Measurements from ENCODE around the gene EPHA6. TPM values are rescaled to one million over a fixed set of nuclear protein-coding genes. Genes with fewer than 3 reads are reported as not detected.

The EPHA6 gene
- polyA plus RNA-seq, 2 donors: 0.20 to 0.38 TPM

GRCh38 chr3:97111244-97111643, 296.9 kb downstream of the EPHA6 start:
- H3K27me3 ChIP-seq (ENCODE audit: control insufficient read depth in 1 of 2, insufficient read depth in 2 of 2, low read length in 2 of 2): no peaks in the 10 kb centered on the region
- 89 to 94% methylated on average over 1 of the region's 1 CpG for WGBS, 2 donors

DNA sequence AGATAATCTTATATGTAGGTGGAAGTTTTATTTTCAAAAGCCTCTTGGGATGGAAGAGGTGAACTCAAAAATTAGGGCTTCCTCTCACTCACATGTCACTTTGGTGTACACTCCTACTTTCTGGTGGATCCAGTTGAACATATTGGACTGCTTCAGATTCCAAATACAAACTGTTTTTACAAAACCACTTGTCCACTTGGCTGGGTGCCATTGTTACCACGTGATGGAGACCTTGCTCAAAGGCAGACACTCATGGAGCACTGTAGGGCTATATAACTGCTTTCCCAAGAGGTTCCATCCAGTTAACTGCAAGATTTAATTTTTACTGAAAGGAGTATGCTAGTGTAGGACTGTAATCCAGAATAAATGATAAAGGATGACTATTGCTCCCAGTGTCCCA, 307.0 kb downstream of the EPHA6 start:
- Histone ChIP-seq H3K36me3 (ENCODE audit: control insufficient read depth in 2 of 2, insufficient read depth in 2 of 2, low read length in 1 of 2) (no peaks in the 10 kb centered on the region), H3K4me1 (ENCODE audit: control insufficient read depth in 2 of 2, insufficient read depth in 2 of 2, low read length in 1 of 2) (no peaks in the 10 kb centered on the region), H3K27ac (ENCODE audit: low read depth in 2 of 2, low read length in 1 of 2) (no peak overlapping the region), H3K4me3 (ENCODE audit: low read depth in 1 of 2, low read length in 2 of 2) (no peak overlapping the region), H3K9me3 (ENCODE audit: control insufficient read depth in 2 of 2, insufficient read depth in 1 of 2, low read depth in 1 of 2, low read length in 1 of 2) (no peaks in the 10 kb centered on the region), H3K27me3 (ENCODE audit: control insufficient read depth in 1 of 2, insufficient read depth in 2 of 2, low read length in 2 of 2) (no peaks in the 10 kb centered on the region)
- WGBS, 2 donors: 37 to 46% methylated on average over 1 of the region's 1 CpG

More at GRCh38 chr3:97111244-97111643, 296.9 kb downstream of the EPHA6 start:
- Histone ChIP-seq H3K27ac (ENCODE audit: low read depth in 2 of 2, low read length in 1 of 2) (no peak overlapping the region), H3K4me1 (ENCODE audit: control insufficient read depth in 2 of 2, insufficient read depth in 2 of 2, low read length in 1 of 2) (no peaks in the 10 kb centered on the region), H3K9me3 (ENCODE audit: control insufficient read depth in 2 of 2, insufficient read depth in 1 of 2, low read depth in 1 of 2, low read length in 1 of 2) (no peaks in the 10 kb centered on the region), H3K4me3 (ENCODE audit: low read depth in 1 of 2, low read length in 2 of 2) (no peak overlapping the region), H3K36me3 (ENCODE audit: control insufficient read depth in 2 of 2, insufficient read depth in 2 of 2, low read length in 1 of 2) (no peaks in the 10 kb centered on the region)

DNA sequence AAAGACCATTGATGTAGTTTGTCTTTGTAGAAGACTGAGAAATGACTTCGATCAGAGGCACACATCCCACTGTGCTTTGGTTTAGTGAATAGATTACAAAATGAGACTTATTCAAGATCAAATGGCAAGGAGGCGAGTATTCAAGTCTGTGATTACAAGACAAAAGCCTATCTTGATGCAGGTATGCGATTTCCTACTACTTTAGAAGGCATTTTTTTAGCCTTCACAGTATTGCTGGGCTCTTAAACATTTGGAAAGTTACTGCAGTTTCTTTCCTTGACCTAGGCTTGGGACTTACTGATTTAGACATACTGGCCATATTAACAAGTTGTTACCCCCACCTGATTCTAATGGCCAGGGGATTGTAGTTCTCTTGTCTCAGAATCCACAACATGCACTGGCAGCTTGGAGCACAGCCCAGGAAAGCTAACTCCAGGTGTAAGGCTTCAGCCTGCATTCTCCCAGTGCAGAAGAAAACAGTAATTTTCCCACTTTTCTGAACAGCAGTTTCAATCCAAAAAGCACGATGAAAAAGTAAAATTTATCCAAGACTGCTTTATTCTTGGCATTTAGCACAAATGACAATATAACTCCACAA, 311.6 kb downstream of the EPHA6 start:
- Histone ChIP-seq H3K27me3 (ENCODE audit: control insufficient read depth in 1 of 2, insufficient read depth in 2 of 2, low read length in 2 of 2) (no peaks in the 10 kb centered on the region), H3K4me1 (ENCODE audit: control insufficient read depth in 2 of 2, insufficient read depth in 2 of 2, low read length in 1 of 2) (no peaks in the 10 kb centered on the region), H3K9me3 (ENCODE audit: control insufficient read depth in 2 of 2, insufficient read depth in 1 of 2, low read depth in 1 of 2, low read length in 1 of 2) (no peaks in the 10 kb centered on the region), H3K27ac (ENCODE audit: low read depth in 2 of 2, low read length in 1 of 2) (no peak overlapping the region), H3K4me3 (ENCODE audit: low read depth in 1 of 2, low read length in 2 of 2) (no peak overlapping the region), H3K36me3 (ENCODE audit: control insufficient read depth in 2 of 2, insufficient read depth in 2 of 2, low read length in 1 of 2) (no peaks in the 10 kb centered on the region)
- 37 to 43% methylated on average over 4 of the region's 4 CpGs for WGBS, 2 donors

GRCh38 chr3:97131476-97131875, 317.1 kb downstream of the EPHA6 start:
- Histone ChIP-seq H3K4me3 (ENCODE audit: low read depth in 1 of 2, low read length in 2 of 2) (no peak overlapping the region), H3K9me3 (ENCODE audit: control insufficient read depth in 2 of 2, insufficient read depth in 1 of 2, low read depth in 1 of 2, low read length in 1 of 2) (no peaks in the 10 kb centered on the region), H3K36me3 (ENCODE audit: control insufficient read depth in 2 of 2, insufficient read depth in 2 of 2, low read length in 1 of 2) (no peaks in the 10 kb centered on the region), H3K27me3 (ENCODE audit: control insufficient read depth in 1 of 2, insufficient read depth in 2 of 2, low read length in 2 of 2) (no peaks in the 10 kb centered on the region), H3K27ac (ENCODE audit: low read depth in 2 of 2, low read length in 1 of 2) (no peak overlapping the region), H3K4me1 (ENCODE audit: control insufficient read depth in 2 of 2, insufficient read depth in 2 of 2, low read length in 1 of 2) (no peaks in the 10 kb centered on the region)
- WGBS, 2 donors: 66 to 79% methylated on average over 1 of the region's 1 CpG

GRCh38 chr3:97138914-97139541, 324.6 kb downstream of the EPHA6 start:
- H3K4me1 ChIP-seq (ENCODE audit: control insufficient read depth in 2 of 2, insufficient read depth in 2 of 2, low read length in 1 of 2): no peaks in the 10 kb centered on the region

DNA sequence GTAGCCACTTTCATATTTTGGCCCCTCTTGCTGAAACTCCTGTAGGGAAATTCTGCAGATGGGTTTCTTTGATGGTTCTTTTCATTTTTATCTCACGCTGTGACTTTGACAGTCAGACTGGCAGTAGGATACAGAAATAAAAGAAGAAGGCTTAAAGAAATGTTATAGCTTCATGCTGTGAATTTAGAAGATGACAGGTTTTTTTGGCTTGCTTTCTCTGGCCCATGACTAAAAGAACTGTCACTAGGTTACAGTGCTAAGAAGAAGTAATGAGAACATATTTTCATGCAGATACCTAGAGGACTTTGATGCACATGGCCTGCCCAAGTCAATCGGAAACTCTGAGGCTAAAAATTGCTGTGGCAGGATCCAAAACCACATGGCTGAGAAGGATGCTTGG, 334.5 kb downstream of the EPHA6 start:
- no peaks in the 10 kb centered on the region for H3K4me1 ChIP-seq (ENCODE audit: control insufficient read depth in 2 of 2, insufficient read depth in 2 of 2, low read length in 1 of 2)
- no peaks in the 10 kb centered on the region for H3K9me3 ChIP-seq (ENCODE audit: control insufficient read depth in 2 of 2, insufficient read depth in 1 of 2, low read depth in 1 of 2, low read length in 1 of 2)
- 73 to 75% methylated on average over 2 of the region's 2 CpGs for WGBS, 2 donors

More at GRCh38 chr3:97138914-97139541, 324.6 kb downstream of the EPHA6 start:
- Histone ChIP-seq H3K36me3 (ENCODE audit: control insufficient read depth in 2 of 2, insufficient read depth in 2 of 2, low read length in 1 of 2) (no peaks in the 10 kb centered on the region), H3K9me3 (ENCODE audit: control insufficient read depth in 2 of 2, insufficient read depth in 1 of 2, low read depth in 1 of 2, low read length in 1 of 2) (peaks cover 0 to 7% of the 10 kb centered on the region in 2 donors), H3K27ac (ENCODE audit: low read depth in 2 of 2, low read length in 1 of 2) (no peak overlapping the region), H3K27me3 (ENCODE audit: control insufficient read depth in 1 of 2, insufficient read depth in 2 of 2, low read length in 2 of 2) (no peaks in the 10 kb centered on the region), H3K4me3 (ENCODE audit: low read depth in 1 of 2, low read length in 2 of 2) (no peak overlapping the region)

GRCh38 chr3:97161169-97161568, 346.8 kb downstream of the EPHA6 start:
- H3K27ac ChIP-seq (ENCODE audit: low read depth in 2 of 2, low read length in 1 of 2): no peak overlapping the region
- peaks cover 0 to 2% of the 10 kb centered on the region in 2 donors for H3K9me3 ChIP-seq (ENCODE audit: control insufficient read depth in 2 of 2, insufficient read depth in 1 of 2, low read depth in 1 of 2, low read length in 1 of 2)
- H3K4me1 ChIP-seq (ENCODE audit: control insufficient read depth in 2 of 2, insufficient read depth in 2 of 2, low read length in 1 of 2): no peaks in the 10 kb centered on the region
- WGBS, 2 donors: 57% methylated on average over 2 of the region's 2 CpGs
- no peak overlapping the region for H3K4me3 ChIP-seq (ENCODE audit: low read depth in 1 of 2, low read length in 2 of 2)
- H3K36me3 ChIP-seq (ENCODE audit: control insufficient read depth in 2 of 2, insufficient read depth in 2 of 2, low read length in 1 of 2): no peaks in the 10 kb centered on the region
- H3K27me3 ChIP-seq (ENCODE audit: control insufficient read depth in 1 of 2, insufficient read depth in 2 of 2, low read length in 2 of 2): no peaks in the 10 kb centered on the region

More for the DNA sequence above, 334.5 kb downstream of the EPHA6 start:
- no peaks in the 10 kb centered on the region for H3K27me3 ChIP-seq (ENCODE audit: control insufficient read depth in 1 of 2, insufficient read depth in 2 of 2, low read length in 2 of 2)
- no peaks in the 10 kb centered on the region for H3K36me3 ChIP-seq (ENCODE audit: control insufficient read depth in 2 of 2, insufficient read depth in 2 of 2, low read length in 1 of 2)
- no peak overlapping the region for H3K4me3 ChIP-seq (ENCODE audit: low read depth in 1 of 2, low read length in 2 of 2)
- H3K27ac ChIP-seq (ENCODE audit: low read depth in 2 of 2, low read length in 1 of 2): no peak overlapping the region

DNA sequence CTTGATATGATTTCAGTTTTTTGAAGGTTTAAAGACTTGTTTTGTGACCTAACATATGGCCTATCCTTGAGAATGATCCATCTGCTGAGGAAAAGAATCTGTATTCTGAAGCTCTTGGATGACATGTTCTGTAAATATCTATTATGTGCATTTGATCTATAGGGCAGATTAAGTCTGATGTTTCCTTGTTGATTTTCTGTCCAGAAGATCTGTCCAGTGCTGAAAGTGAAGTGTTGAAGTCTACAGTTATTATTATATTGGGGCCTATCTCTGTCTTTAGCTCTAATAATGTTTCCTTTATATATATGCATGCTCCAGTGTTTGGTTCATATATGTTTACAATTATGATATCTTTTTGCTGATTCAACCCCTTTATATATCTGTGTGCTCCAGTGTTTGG, 362.8 kb downstream of the EPHA6 start:
- Histone ChIP-seq H3K4me1 (ENCODE audit: control insufficient read depth in 2 of 2, insufficient read depth in 2 of 2, low read length in 1 of 2) (no peaks in the 10 kb centered on the region), H3K36me3 (ENCODE audit: control insufficient read depth in 2 of 2, insufficient read depth in 2 of 2, low read length in 1 of 2) (no peaks in the 10 kb centered on the region), H3K27ac (ENCODE audit: low read depth in 2 of 2, low read length in 1 of 2) (no peak overlapping the region)

GRCh38 chr3:97181704-97182103, 367.3 kb downstream of the EPHA6 start:
- no peaks in the 10 kb centered on the region for H3K27me3 ChIP-seq (ENCODE audit: control insufficient read depth in 1 of 2, insufficient read depth in 2 of 2, low read length in 2 of 2)
- no peak overlapping the region for H3K27ac ChIP-seq (ENCODE audit: low read depth in 2 of 2, low read length in 1 of 2)
- no peaks in the 10 kb centered on the region for H3K36me3 ChIP-seq (ENCODE audit: control insufficient read depth in 2 of 2, insufficient read depth in 2 of 2, low read length in 1 of 2)
- H3K9me3 ChIP-seq (ENCODE audit: control insufficient read depth in 2 of 2, insufficient read depth in 1 of 2, low read depth in 1 of 2, low read length in 1 of 2): peaks cover 2 to 4% of the 10 kb centered on the region in 2 donors
- 55 to 76% methylated on average over 3 of the region's 3 CpGs for WGBS, 2 donors
- H3K4me1 ChIP-seq (ENCODE audit: control insufficient read depth in 2 of 2, insufficient read depth in 2 of 2, low read length in 1 of 2): no peaks in the 10 kb centered on the region
- no peak overlapping the region for H3K4me3 ChIP-seq (ENCODE audit: low read depth in 1 of 2, low read length in 2 of 2)

More for the DNA sequence above, 362.8 kb downstream of the EPHA6 start:
- H3K9me3 ChIP-seq (ENCODE audit: control insufficient read depth in 2 of 2, insufficient read depth in 1 of 2, low read depth in 1 of 2, low read length in 1 of 2): peaks cover 2 to 4% of the 10 kb centered on the region in 2 donors
- no peak overlapping the region for H3K4me3 ChIP-seq (ENCODE audit: low read depth in 1 of 2, low read length in 2 of 2)
- no peaks in the 10 kb centered on the region for H3K27me3 ChIP-seq (ENCODE audit: control insufficient read depth in 1 of 2, insufficient read depth in 2 of 2, low read length in 2 of 2)

GRCh38 chr3:97187771-97188170, 373.4 kb downstream of the EPHA6 start:
- H3K9me3 ChIP-seq (ENCODE audit: control insufficient read depth in 2 of 2, insufficient read depth in 1 of 2, low read depth in 1 of 2, low read length in 1 of 2): no peaks in the 10 kb centered on the region
- no peak overlapping the region for H3K27ac ChIP-seq (ENCODE audit: low read depth in 2 of 2, low read length in 1 of 2)
- H3K4me1 ChIP-seq (ENCODE audit: control insufficient read depth in 2 of 2, insufficient read depth in 2 of 2, low read length in 1 of 2): no peaks in the 10 kb centered on the region
- H3K27me3 ChIP-seq (ENCODE audit: control insufficient read depth in 1 of 2, insufficient read depth in 2 of 2, low read length in 2 of 2): no peaks in the 10 kb centered on the region
- no peak overlapping the region for H3K4me3 ChIP-seq (ENCODE audit: low read depth in 1 of 2, low read length in 2 of 2)
- H3K36me3 ChIP-seq (ENCODE audit: control insufficient read depth in 2 of 2, insufficient read depth in 2 of 2, low read length in 1 of 2): no peaks in the 10 kb centered on the region
